ENCODE results near the gene CPT1B. TPM values are rescaled to one million over a fixed set of nuclear protein-coding genes. Genes with fewer than 3 reads are reported as not detected.

Gene CPT1B
- total and polyA plus RNA-seq, 2 donors (not counting 3 experiments of a cell fraction or from before 2014, with no cell fraction given), result 7.1 TPM

GRCh38 chr22:50556703-50557102, 21.5 kb downstream of the CPT1B start:
- no peaks in the 10 kb centered on the region for H3K36me3 ChIP-seq (ENCODE audit: control insufficient read depth in 2 of 2, extremely low read depth in 1 of 2, insufficient read depth in 2 of 2, low read length in 2 of 2)
- no peak overlapping the region for H3K27ac ChIP-seq (ENCODE audit: insufficient read depth, low read depth, low read length)
- no peaks in the 10 kb centered on the region for H4K20me1 ChIP-seq (replicated peaks; ENCODE audit: control insufficient read depth, extremely low read depth, insufficient read depth, low read length)
- no TSS peak for BruUV-seq (replicated peaks)
- no peak overlapping the region for H2AFZ ChIP-seq (ENCODE audit: low read depth, low read length)
- H3K4me3 ChIP-seq (replicated peaks in 1 of 3; ENCODE audit: insufficient read depth in 1 of 3, low read depth in 1 of 3, low read length in 3 of 3), result no peak overlapping the region
- H3K9ac ChIP-seq (replicated peaks; ENCODE audit: extremely low read depth, insufficient read depth, low read length), result no peak overlapping the region
- no peaks in the 10 kb centered on the region for H3K79me2 ChIP-seq (ENCODE audit: control insufficient read depth, insufficient read depth, low read length)
- H3K4me2 ChIP-seq (ENCODE audit: insufficient read depth, low read length), result no peak overlapping the region
- no peaks in the 10 kb centered on the region for H3K9me3 ChIP-seq (replicated peaks; ENCODE audit: control insufficient read depth, insufficient read depth, low read length)
- no peak for TF ChIP-seq MAX (IDR thresholded peaks at IDR 0.05; ENCODE audit: insufficient read depth, insufficient read length)
- no peak for TF ChIP-seq CTCF (IDR thresholded peaks at IDR 0.05; ENCODE audit: extremely low read depth in 1 of 2, insufficient read depth in 1 of 2, low read depth in 1 of 2, low read length in 2 of 2)
- TF ChIP-seq JUN (IDR thresholded peaks at IDR 0.05; ENCODE audit: borderline replicate concordance, insufficient read depth, insufficient read length, low read depth), result no peak
- no peak for TF ChIP-seq POLR2AphosphoS5 (IDR thresholded peaks at IDR 0.05; ENCODE audit: insufficient read depth, low read depth, low read length)
- TF ChIP-seq GATA2 (IDR thresholded peaks at IDR 0.05; ENCODE audit: insufficient read depth, insufficient read length, low read depth, low read length), result no peak
- no peak for TF ChIP-seq POLR2A (IDR thresholded peaks at IDR 0.05; ENCODE audit: low read depth, low read length)
- no peak for TF ChIP-seq FOS (IDR thresholded peaks at IDR 0.05; ENCODE audit: borderline replicate concordance, insufficient read depth, low read length)
- no peak for TF ChIP-seq MYC (IDR thresholded peaks at IDR 0.05; ENCODE audit: low read depth, low read length)
- no peak for TF ChIP-seq EZH2 (IDR thresholded peaks at IDR 0.05; ENCODE audit: borderline replicate concordance, low read depth, low read length, severe bottlenecking)
- no peak for FAIRE-seq
- ChIA-PET POLR2A (no interaction called here), CTCF (interaction anchor here (0.7 to 1.6 kb wide), 3 partner anchors 25 to 46 kb away, joined by 3 to 4 read pairs (median 3); partner anchors contain the start of gene SCO2)
- DNase-seq (ENCODE audit: low read depth, low spot score), result no peak
- no peaks in the 10 kb centered on the region for H3K9me1 ChIP-seq (replicated peaks; ENCODE audit: control insufficient read depth, extremely low read depth, insufficient read depth, low read length)
- dilution Hi-C loops (cut with MboI; ENCODE audit: extremely low pct_ligation_motif_present, low sequenced_read_pairs), result no loop called here
- intact Hi-C loops (cut with micrococcal nuclease), result no loop called here
- no peaks in the 10 kb centered on the region for H3K4me1 ChIP-seq (ENCODE audit: control insufficient read depth, extremely low read depth, insufficient read depth, low read length)
- H3K27me3 ChIP-seq (ENCODE audit: control insufficient read depth in 2 of 2, insufficient read depth in 2 of 2, low read length in 2 of 2), result peaks cover 11 to 12% of the 10 kb centered on the region in 2 experiments

All from endothelial cell of umbilical vein (primary cell).